Measurements from ENCODE around the gene MAGI1.

The MAGI1 gene

GRCh38 chr3:65734792-65735191 is 303.9 kb downstream of the MAGI1 start:
- no peak for DNase-seq (ENCODE audit: extremely low spot score)
- TF ChIP-seq FOXK2 (IDR thresholded peaks at IDR 0.05) (no peak), FOXM1 (IDR thresholded peaks at IDR 0.05; ENCODE audit: borderline replicate concordance) (no peak), FOXA1 (IDR thresholded peaks at IDR 0.05) (no peak), ARNT (IDR thresholded peaks at IDR 0.05) (no peak), NFRKB (IDR thresholded peaks at IDR 0.05) (no peak), SP1 (IDR thresholded peaks at IDR 0.05) (no peak), TARDBP (IDR thresholded peaks at IDR 0.05) (no peak), LEF1 (IDR thresholded peaks at IDR 0.05; ENCODE audit: borderline replicate concordance) (no peak), HDGF (IDR thresholded peaks at IDR 0.05; ENCODE audit: borderline replicate concordance) (no peak), PKNOX1 (IDR thresholded peaks at IDR 0.05) (no peak), CTBP1 (IDR thresholded peaks at IDR 0.05; ENCODE audit: borderline replicate concordance) (no peak)
- ChIA-PET CTCF (no interaction called here), POLR2A (no interaction called here)

- CTCF ChIA-PET, result no interaction called here
- TF ChIP-seq NFRKB (IDR thresholded peaks at IDR 0.05) (no peak), FOXK2 (IDR thresholded peaks at IDR 0.05) (no peak), SUZ12 (IDR thresholded peaks at IDR 0.05) (no peak), ARNT (IDR thresholded peaks at IDR 0.05) (no peak)
- no peak for DNase-seq (ENCODE audit: extremely low spot score)
- POLR2A ChIA-PET, result no interaction called here
Observed at GRCh38 chr3:65734382-65734781, 304.3 kb downstream of the MAGI1 start.

- CTCF ChIA-PET, result no interaction called here
- DNase-seq (ENCODE audit: extremely low spot score), result no peak
- POLR2A ChIA-PET, result no interaction called here
- TF ChIP-seq TARDBP (IDR thresholded peaks at IDR 0.05) (no peak), SUZ12 (IDR thresholded peaks at IDR 0.05) (no peak), FOXA1 (IDR thresholded peaks at IDR 0.05) (no peak), HDGF (IDR thresholded peaks at IDR 0.05; ENCODE audit: borderline replicate concordance) (no peak), FOXM1 (IDR thresholded peaks at IDR 0.05; ENCODE audit: borderline replicate concordance) (no peak), NFRKB (IDR thresholded peaks at IDR 0.05) (no peak), L3MBTL2 (conservative IDR thresholded peaks at IDR 0.05) (no peak), SP1 (IDR thresholded peaks at IDR 0.05) (no peak), PKNOX1 (IDR thresholded peaks at IDR 0.05) (no peak), CTBP1 (IDR thresholded peaks at IDR 0.05; ENCODE audit: borderline replicate concordance) (no peak), ELF4 (IDR thresholded peaks at IDR 0.05) (no peak), BHLHE40 (IDR thresholded peaks at IDR 0.05; ENCODE audit: borderline replicate concordance) (no peak), FOXK2 (IDR thresholded peaks at IDR 0.05) (no peak), LEF1 (IDR thresholded peaks at IDR 0.05; ENCODE audit: borderline replicate concordance) (no peak), ARNT (IDR thresholded peaks at IDR 0.05) (no peak), ZNF384 (IDR thresholded peaks at IDR 0.05) (no peak)
Observed at GRCh38 chr3:65733459-65733858, 305.3 kb downstream of the MAGI1 start.

- peak; percentile 70 for DNase-seq (ENCODE audit: extremely low spot score)
- ChIA-PET POLR2A (no interaction called here), CTCF (interaction anchor here (0.6 to 1.4 kb wide), 7 partner anchors 9 to 1199 kb away, joined by 3 to 5 read pairs (median 4); no protein-coding TSS in a partner anchor)
- TF ChIP-seq ELF4 (IDR thresholded peaks at IDR 0.05) (no peak), HDGF (IDR thresholded peaks at IDR 0.05; ENCODE audit: borderline replicate concordance) (no peak), PKNOX1 (IDR thresholded peaks at IDR 0.05) (no peak), LEF1 (IDR thresholded peaks at IDR 0.05; ENCODE audit: borderline replicate concordance) (no peak), BHLHE40 (IDR thresholded peaks at IDR 0.05; ENCODE audit: borderline replicate concordance) (no peak), ZNF384 (IDR thresholded peaks at IDR 0.05) (no peak), TARDBP (IDR thresholded peaks at IDR 0.05) (no peak), NFRKB (IDR thresholded peaks at IDR 0.05) (no peak)
Observed at GRCh38 chr3:65732051-65732935, 306.4 kb downstream of the MAGI1 start.

- ChIA-PET POLR2A (no interaction called here), CTCF (no interaction called here)
- no peak for TF ChIP-seq SUZ12 (IDR thresholded peaks at IDR 0.05)
- no peak for TF ChIP-seq FOXA1 (IDR thresholded peaks at IDR 0.05)
- TF ChIP-seq L3MBTL2 (conservative IDR thresholded peaks at IDR 0.05), result no peak
- no peak for TF ChIP-seq PKNOX1 (IDR thresholded peaks at IDR 0.05)
- TF ChIP-seq BHLHE40 (IDR thresholded peaks at IDR 0.05; ENCODE audit: borderline replicate concordance), result no peak
- no peak for TF ChIP-seq CTBP1 (IDR thresholded peaks at IDR 0.05; ENCODE audit: borderline replicate concordance)
- TF ChIP-seq NFRKB (IDR thresholded peaks at IDR 0.05), result no peak
- no peak for TF ChIP-seq TARDBP (IDR thresholded peaks at IDR 0.05)
- no peak for TF ChIP-seq HDGF (IDR thresholded peaks at IDR 0.05; ENCODE audit: borderline replicate concordance)
- no peak for TF ChIP-seq FOXK2 (IDR thresholded peaks at IDR 0.05)
- no peak for TF ChIP-seq SP1 (IDR thresholded peaks at IDR 0.05)
- TF ChIP-seq LEF1 (IDR thresholded peaks at IDR 0.05; ENCODE audit: borderline replicate concordance), result no peak
- TF ChIP-seq ELF4 (IDR thresholded peaks at IDR 0.05), result no peak
- TF ChIP-seq ARNT (IDR thresholded peaks at IDR 0.05), result no peak
- TF ChIP-seq FOXM1 (IDR thresholded peaks at IDR 0.05; ENCODE audit: borderline replicate concordance), result no peak
- no peak for TF ChIP-seq ZNF384 (IDR thresholded peaks at IDR 0.05)
- DNase-seq (ENCODE audit: extremely low spot score), result no peak
Observed at GRCh38 chr3:65730449-65730848, 308.3 kb downstream of the MAGI1 start.

All from HEK293T (cell line).